Measurements from ENCODE around the gene PDZRN4. TPM values are rescaled to one million over a fixed set of nuclear protein-coding genes. Genes with fewer than 3 reads are reported as not detected.
A peak's percentile ranks its signal among the peaks of the same experiment; 100 is the strongest.

Gene PDZRN4
- total RNA-seq, 1 experiment from 2014 or later: 2.4 TPM

- Histone ChIP-seq H3K4me1 (ENCODE audit: low read length) (no peaks in the 10 kb centered on the region), H3K9me2 (replicated peaks; ENCODE audit: insufficient read depth, low read length) (no peaks in the 10 kb centered on the region), H4K20me1 (ENCODE audit: insufficient read depth, low read depth, low read length) (no peaks in the 10 kb centered on the region), H3K27me3 (ENCODE audit: low read length) (no peaks in the 10 kb centered on the region), H3K4me3 (ENCODE audit: low read length) (no peak overlapping the region), H3K9me3 (ENCODE audit: low read length) (peaks cover 6% of the 10 kb centered on the region), H3K27ac (ENCODE audit: low read length) (no peak overlapping the region), H3K36me3 (ENCODE audit: insufficient read depth, low read length) (no peaks in the 10 kb centered on the region; the same call in 1 of the 2 replicates), H3K79me2 (ENCODE audit: low read length) (no peaks in the 10 kb centered on the region), H2AFZ (ENCODE audit: low read length) (no peak overlapping the region), H3K4me2 (ENCODE audit: low read depth, low read length, poor library complexity, severe bottlenecking) (no peak overlapping the region), H3K9ac (ENCODE audit: low read length) (no peak overlapping the region)
- DNase-seq: no peak
Measured at GRCh38 chr12:41380878-41381277, 192.8 kb downstream of the PDZRN4 start.

GRCh38 chr12:41402801-41403200, 214.7 kb downstream of the PDZRN4 start:
- Histone ChIP-seq H3K4me1 (ENCODE audit: low read length) (peaks cover 31% of the 10 kb centered on the region), H3K4me3 (ENCODE audit: low read length) (no peak overlapping the region), H3K9me3 (ENCODE audit: low read length) (peaks cover 7% of the 10 kb centered on the region), H4K20me1 (ENCODE audit: insufficient read depth, low read depth, low read length) (no peaks in the 10 kb centered on the region), H3K27ac (ENCODE audit: low read length) (no peak overlapping the region), H3K4me2 (ENCODE audit: low read depth, low read length, poor library complexity, severe bottlenecking) (no peak overlapping the region), H3K9ac (ENCODE audit: low read length) (no peak overlapping the region), H3K27me3 (ENCODE audit: low read length) (no peaks in the 10 kb centered on the region), H3K36me3 (ENCODE audit: insufficient read depth, low read length) (no peaks in the 10 kb centered on the region; the same call in 1 of the 2 replicates), H2AFZ (ENCODE audit: low read length) (no peak overlapping the region), H3K9me2 (replicated peaks; ENCODE audit: insufficient read depth, low read length) (no peaks in the 10 kb centered on the region), H3K79me2 (ENCODE audit: low read length) (no peaks in the 10 kb centered on the region)
- DNase-seq: no peak

DNA sequence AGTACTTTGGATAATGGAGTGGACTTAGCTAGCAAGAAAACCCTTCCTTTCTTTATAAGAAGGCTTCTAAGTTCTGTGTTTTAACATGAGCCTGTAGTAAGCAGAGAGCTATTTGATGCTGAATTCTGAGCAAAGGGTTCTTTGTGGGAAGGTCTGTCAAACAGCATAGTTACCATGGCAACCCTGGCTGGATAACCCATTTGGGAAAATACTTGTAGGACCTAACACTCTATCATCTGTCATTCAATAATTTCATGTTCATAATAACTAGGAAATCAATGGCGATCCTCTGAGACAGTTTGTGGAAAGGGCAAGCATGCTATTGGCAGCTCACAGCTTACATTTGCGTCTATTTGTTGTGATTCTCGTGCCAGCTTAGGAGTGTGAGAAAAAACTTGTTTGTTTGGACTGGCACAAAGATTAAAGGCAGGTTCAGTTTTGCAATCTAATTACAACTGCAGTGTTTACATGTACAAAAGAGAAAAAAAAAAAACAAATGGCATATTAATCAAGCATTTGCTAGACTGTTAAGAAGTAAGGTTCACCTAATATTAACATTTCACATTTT, 219.2 kb downstream of the PDZRN4 start:
- H3K27me3 ChIP-seq (ENCODE audit: low read length): no peaks in the 10 kb centered on the region
- H3K27ac ChIP-seq (ENCODE audit: low read length): no peak overlapping the region
- H3K36me3 ChIP-seq (ENCODE audit: insufficient read depth, low read length): no peaks in the 10 kb centered on the region
- H4K20me1 ChIP-seq (ENCODE audit: insufficient read depth, low read depth, low read length): no peaks in the 10 kb centered on the region
- peak overlapping the region; percentile 37; the same call in 1 of the 2 replicates for H2AFZ ChIP-seq (ENCODE audit: low read length)
- peaks cover 7% of the 10 kb centered on the region for H3K9me3 ChIP-seq (ENCODE audit: low read length)
- no peak for DNase-seq
- no peaks in the 10 kb centered on the region for H3K79me2 ChIP-seq (ENCODE audit: low read length)
- H3K4me3 ChIP-seq (ENCODE audit: low read length): no peak overlapping the region
- H3K4me2 ChIP-seq (ENCODE audit: low read depth, low read length, poor library complexity, severe bottlenecking): peak overlapping the region; percentile 9
- H3K9me2 ChIP-seq (replicated peaks; ENCODE audit: insufficient read depth, low read length): no peaks in the 10 kb centered on the region
- H3K9ac ChIP-seq (ENCODE audit: low read length): no peak overlapping the region
- peaks cover 23% of the 10 kb centered on the region for H3K4me1 ChIP-seq (ENCODE audit: low read length)

DNA sequence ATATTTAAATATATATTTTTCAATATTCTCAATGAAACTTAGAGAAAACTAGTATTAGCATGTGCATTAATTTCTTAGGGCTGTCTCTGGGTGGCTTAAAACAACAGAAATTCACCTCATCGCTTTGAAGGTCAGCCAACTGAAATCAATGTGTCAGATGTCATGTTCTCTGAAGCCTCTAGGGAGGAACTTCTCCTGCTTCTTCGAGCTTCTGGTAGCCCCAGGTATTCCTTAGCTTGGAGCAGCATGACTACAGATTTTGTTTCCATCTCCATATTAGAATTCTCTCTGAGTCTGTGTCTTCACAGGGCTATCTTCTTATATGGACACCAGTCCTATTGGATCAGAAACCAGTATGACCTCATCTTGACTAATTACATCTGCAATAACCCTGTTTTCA, 221.5 kb downstream of the PDZRN4 start:
- peaks cover 3% of the 10 kb centered on the region for H3K9me3 ChIP-seq (ENCODE audit: low read length)
- peaks cover 20% of the 10 kb centered on the region for H3K4me1 ChIP-seq (ENCODE audit: low read length)
- H3K9me2 ChIP-seq (replicated peaks; ENCODE audit: insufficient read depth, low read length): no peaks in the 10 kb centered on the region
- DNase-seq: no peak
- H3K9ac ChIP-seq (ENCODE audit: low read length): no peak overlapping the region
- no peak overlapping the region for H3K4me3 ChIP-seq (ENCODE audit: low read length)
- no peak overlapping the region; the same call in 1 of the 2 replicates for H2AFZ ChIP-seq (ENCODE audit: low read length)
- no peaks in the 10 kb centered on the region for H3K27me3 ChIP-seq (ENCODE audit: low read length)
- no peaks in the 10 kb centered on the region for H3K36me3 ChIP-seq (ENCODE audit: insufficient read depth, low read length)
- no peak overlapping the region for H3K27ac ChIP-seq (ENCODE audit: low read length)
- no peaks in the 10 kb centered on the region for H3K79me2 ChIP-seq (ENCODE audit: low read length)
- H3K4me2 ChIP-seq (ENCODE audit: low read depth, low read length, poor library complexity, severe bottlenecking): no peak overlapping the region
- no peaks in the 10 kb centered on the region for H4K20me1 ChIP-seq (ENCODE audit: insufficient read depth, low read depth, low read length)

- H3K4me3 ChIP-seq (ENCODE audit: low read length): 0 out of 2 replicates have a peak overlapping the region, but pooled peaks have one; percentile 6
- no peak for DNase-seq
- peak overlapping the region; percentile 80; the same call in 1 of the 2 replicates for H2AFZ ChIP-seq (ENCODE audit: low read length)
- H3K36me3 ChIP-seq (ENCODE audit: insufficient read depth, low read length): no peaks in the 10 kb centered on the region
- no peak overlapping the region for H3K27ac ChIP-seq (ENCODE audit: low read length)
- H3K27me3 ChIP-seq (ENCODE audit: low read length): no peaks in the 10 kb centered on the region
- H3K9me3 ChIP-seq (ENCODE audit: low read length): no peaks in the 10 kb centered on the region
- no peaks in the 10 kb centered on the region for H4K20me1 ChIP-seq (ENCODE audit: insufficient read depth, low read depth, low read length)
- H3K4me1 ChIP-seq (ENCODE audit: low read length): peaks cover 20% of the 10 kb centered on the region
- H3K79me2 ChIP-seq (ENCODE audit: low read length): no peaks in the 10 kb centered on the region
- H3K4me2 ChIP-seq (ENCODE audit: low read depth, low read length, poor library complexity, severe bottlenecking): peak overlapping the region; percentile 38
- H3K9me2 ChIP-seq (replicated peaks; ENCODE audit: insufficient read depth, low read length): no peaks in the 10 kb centered on the region
- H3K9ac ChIP-seq (ENCODE audit: low read length): peak overlapping the region; percentile 21
Measured at GRCh38 chr12:41418586-41418985, 230.5 kb downstream of the PDZRN4 start.

DNA sequence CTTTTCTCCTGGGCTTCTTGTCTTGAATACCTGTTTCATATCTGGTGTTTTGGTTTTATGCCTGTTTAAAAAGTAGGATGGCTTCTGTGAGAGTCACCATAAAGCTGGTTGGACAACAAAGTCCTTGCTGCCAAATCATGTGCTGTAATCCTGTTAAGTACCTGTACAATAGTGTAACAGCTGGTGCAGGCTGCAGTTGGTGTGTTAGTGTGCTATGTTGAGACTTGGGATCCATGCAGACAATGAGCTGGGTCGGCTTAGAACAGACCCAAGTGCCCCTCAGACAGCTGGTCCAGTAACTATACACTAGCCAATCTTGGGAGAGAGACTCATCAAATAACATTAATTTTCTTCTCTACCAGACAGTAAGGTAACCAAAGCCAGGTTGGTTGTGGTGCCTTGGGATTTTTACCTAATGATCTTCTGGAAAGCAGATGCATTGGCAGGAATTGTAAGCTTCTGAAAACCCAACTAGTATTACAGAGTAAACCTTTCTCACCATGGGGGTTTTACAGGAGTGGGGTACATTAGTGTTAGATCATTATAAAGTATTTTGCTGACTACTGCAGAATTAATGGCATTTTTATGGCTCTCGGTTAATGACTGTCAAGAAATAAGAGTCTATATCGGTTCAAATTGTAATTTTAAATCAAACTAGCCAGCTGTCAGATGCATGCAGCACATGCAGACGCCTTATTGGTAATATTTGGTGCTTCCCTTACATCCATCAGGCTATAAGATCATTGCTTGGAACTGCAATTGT, 231.2 kb downstream of the PDZRN4 start:
- no peaks in the 10 kb centered on the region for H3K9me3 ChIP-seq (ENCODE audit: low read length)
- H3K79me2 ChIP-seq (ENCODE audit: low read length): no peaks in the 10 kb centered on the region
- H3K36me3 ChIP-seq (ENCODE audit: insufficient read depth, low read length): no peaks in the 10 kb centered on the region

GRCh38 chr12:41424651-41425050, 236.5 kb downstream of the PDZRN4 start:
- no peaks in the 10 kb centered on the region for H3K4me1 ChIP-seq (ENCODE audit: low read length)
- no peaks in the 10 kb centered on the region for H3K9me3 ChIP-seq (ENCODE audit: low read length)
- H3K9me2 ChIP-seq (replicated peaks; ENCODE audit: insufficient read depth, low read length): no peaks in the 10 kb centered on the region
- no peak overlapping the region for H3K4me3 ChIP-seq (ENCODE audit: low read length)
- H3K36me3 ChIP-seq (ENCODE audit: insufficient read depth, low read length): no peaks in the 10 kb centered on the region
- H3K4me2 ChIP-seq (ENCODE audit: low read depth, low read length, poor library complexity, severe bottlenecking): no peak overlapping the region
- H2AFZ ChIP-seq (ENCODE audit: low read length): no peak overlapping the region
- DNase-seq: no peak
- no peaks in the 10 kb centered on the region for H3K79me2 ChIP-seq (ENCODE audit: low read length)
- H3K27ac ChIP-seq (ENCODE audit: low read length): no peak overlapping the region
- H3K27me3 ChIP-seq (ENCODE audit: low read length): no peaks in the 10 kb centered on the region
- H3K9ac ChIP-seq (ENCODE audit: low read length): no peak overlapping the region
- no peaks in the 10 kb centered on the region for H4K20me1 ChIP-seq (ENCODE audit: insufficient read depth, low read depth, low read length)

More for the DNA sequence above, 231.2 kb downstream of the PDZRN4 start:
- Histone ChIP-seq H3K4me1 (ENCODE audit: low read length) (peaks cover 20% of the 10 kb centered on the region), H2AFZ (ENCODE audit: low read length) (peak overlapping the region; percentile 80; the same call in 1 of the 2 replicates), H3K4me3 (ENCODE audit: low read length) (no peak overlapping the region), H3K9me2 (replicated peaks; ENCODE audit: insufficient read depth, low read length) (no peaks in the 10 kb centered on the region), H3K9ac (ENCODE audit: low read length) (no peak overlapping the region; the same call in 1 of the 2 replicates), H4K20me1 (ENCODE audit: insufficient read depth, low read depth, low read length) (no peaks in the 10 kb centered on the region), H3K4me2 (ENCODE audit: low read depth, low read length, poor library complexity, severe bottlenecking) (peak overlapping the region; percentile 38), H3K27me3 (ENCODE audit: low read length) (no peaks in the 10 kb centered on the region), H3K27ac (ENCODE audit: low read length) (no peak overlapping the region)
- DNase-seq: no peak

DNA sequence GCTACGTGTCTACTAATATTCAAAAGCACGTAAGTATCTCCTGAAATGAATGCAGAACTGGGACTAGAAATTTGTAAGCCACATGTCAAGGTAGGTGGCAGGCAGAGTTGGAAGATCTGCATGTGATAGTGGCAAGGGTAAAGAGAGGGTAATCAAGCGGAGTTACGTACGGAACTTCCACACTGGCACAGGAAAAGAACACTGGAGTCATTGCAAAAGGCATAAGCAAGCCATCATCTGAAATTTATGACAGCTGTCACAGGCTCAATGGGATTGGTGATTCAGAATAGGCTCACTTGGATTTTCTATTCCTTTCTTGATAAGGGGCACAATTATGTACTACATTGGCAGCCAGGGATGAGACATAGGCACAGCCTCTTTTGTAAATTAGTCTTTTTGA, 245.3 kb downstream of the PDZRN4 start:
- no peak overlapping the region for H3K4me2 ChIP-seq (ENCODE audit: low read depth, low read length, poor library complexity, severe bottlenecking)
- H3K79me2 ChIP-seq (ENCODE audit: low read length): no peaks in the 10 kb centered on the region
- no peak overlapping the region for H3K27ac ChIP-seq (ENCODE audit: low read length)
- H3K27me3 ChIP-seq (ENCODE audit: low read length): no peaks in the 10 kb centered on the region
- H3K4me1 ChIP-seq (ENCODE audit: low read length): peaks cover 49% of the 10 kb centered on the region
- no peaks in the 10 kb centered on the region for H3K9me2 ChIP-seq (replicated peaks; ENCODE audit: insufficient read depth, low read length)
- H3K9me3 ChIP-seq (ENCODE audit: low read length): no peaks in the 10 kb centered on the region
- no peak overlapping the region for H3K9ac ChIP-seq (ENCODE audit: low read length)
- peak overlapping the region; percentile 19; the same call in 1 of the 2 replicates for H2AFZ ChIP-seq (ENCODE audit: low read length)
- no peaks in the 10 kb centered on the region for H3K36me3 ChIP-seq (ENCODE audit: insufficient read depth, low read length)
- H4K20me1 ChIP-seq (ENCODE audit: insufficient read depth, low read depth, low read length): no peaks in the 10 kb centered on the region
- H3K4me3 ChIP-seq (ENCODE audit: low read length): no peak overlapping the region
- no peak for DNase-seq
